Mucosa of rectum (tissue), 2 donors: ENCODE data around the gene RAMACL.

Experiments
- H3K27ac ChIP-seq, 2 donors: one replicate each; pipeline ENCODE4 v1.7.0; 2013; ENCODE audit warnings: inconsistent platforms in 2 of 2, low read depth in 2 of 2, low read length in 2 of 2
- H3K27me3 ChIP-seq, 2 donors: one replicate each; pipeline ENCODE4 v1.7.0; 2013; ENCODE audit warnings: low read length in 2 of 2; ENCODE audit not compliant: control insufficient read depth in 2 of 2, insufficient read depth in 2 of 2
- H3K36me3 ChIP-seq, 2 donors: one replicate each; pipeline ENCODE4 v1.7.0; 2013; ENCODE audit warnings: low read length in 2 of 2; ENCODE audit not compliant: control insufficient read depth in 2 of 2, insufficient read depth in 2 of 2
- H3K4me1 ChIP-seq, 2 donors: one replicate each; pipeline ENCODE4 v1.7.0; 2013; ENCODE audit warnings: low read length in 2 of 2, mild to moderate bottlenecking in 1 of 2; ENCODE audit not compliant: control insufficient read depth in 2 of 2, insufficient read depth in 2 of 2
- H3K4me3 ChIP-seq, 2 donors: one replicate each; pipeline ENCODE4 v1.7.0; 2013; ENCODE audit warnings: low read length in 2 of 2
- H3K9ac ChIP-seq, 2 donors: one replicate each; pipeline ENCODE4 v1.7.0; 2013; ENCODE audit warnings: low read length in 2 of 2, low read depth in 1 of 2, mild to moderate bottlenecking in 1 of 2
- H3K9me3 ChIP-seq, 2 donors: one replicate each; pipeline ENCODE4 v1.7.0; 2013; ENCODE audit warnings: low read length in 2 of 2; ENCODE audit not compliant: control insufficient read depth in 2 of 2
- donor health status: healthy.
- donor health status: Normal muscosa, but diverticular disease.

The RAMACL gene

DNA sequence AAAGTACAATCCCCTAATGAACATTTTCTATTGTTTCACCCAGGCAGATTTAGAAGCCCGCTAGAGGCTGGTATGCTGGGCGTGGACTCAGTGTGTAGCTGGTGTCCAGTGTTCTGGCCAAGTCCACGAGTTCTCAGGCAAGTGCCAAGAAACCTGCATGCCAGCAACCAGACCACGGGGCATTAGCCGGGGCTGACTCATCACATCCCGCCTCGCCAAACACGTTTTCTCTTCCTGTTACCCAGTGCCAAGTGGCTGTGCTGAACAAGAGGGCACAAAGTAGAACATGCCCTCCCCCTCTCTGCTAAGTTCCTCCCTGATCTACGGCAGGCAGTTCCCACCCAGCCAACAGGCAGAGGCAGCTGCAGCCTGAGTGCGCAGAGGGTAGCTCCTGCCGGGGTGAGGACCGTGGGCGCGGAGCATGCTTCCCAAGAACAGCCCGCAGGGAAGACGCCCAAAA is 29.6 kb downstream of the RAMACL start:
- H3K4me1 ChIP-seq = peaks cover 0 to 4% of the 10 kb centered on the region in 2 donors
- H3K27ac ChIP-seq = peak overlapping the region; percentile 30 to 35
- H3K9me3 ChIP-seq = peaks cover 0 to 4% of the 10 kb centered on the region in 2 donors
- H3K4me3 ChIP-seq = no peak overlapping the region
- H3K36me3 ChIP-seq = no peaks in the 10 kb centered on the region
- H3K27me3 ChIP-seq = no peaks in the 10 kb centered on the region
- H3K9ac ChIP-seq = no peak overlapping the region

DNA sequence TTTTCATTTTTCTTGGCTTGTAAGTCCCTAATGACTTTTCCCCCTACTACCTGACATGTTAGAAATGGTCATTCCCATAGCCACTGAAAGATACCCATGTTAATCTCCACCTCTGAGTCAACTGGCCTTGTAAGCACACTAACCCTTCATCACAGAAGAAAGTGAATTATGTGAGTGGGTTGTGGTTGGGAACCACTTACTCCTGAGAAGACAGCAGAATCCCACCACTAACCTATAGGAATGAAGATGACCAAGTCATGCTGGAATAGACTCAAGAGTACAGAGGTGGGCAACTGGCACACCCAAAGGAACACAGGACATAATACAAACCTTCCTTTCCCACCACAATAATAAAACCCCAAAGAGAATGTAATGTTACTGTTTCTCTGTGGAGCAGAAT is 30.1 kb downstream of the RAMACL start:
- Histone ChIP-seq H3K27me3 (no peaks in the 10 kb centered on the region), H3K4me1 (peaks cover 0 to 4% of the 10 kb centered on the region in 2 donors), H3K9me3 (peaks cover 0 to 4% of the 10 kb centered on the region in 2 donors), H3K27ac (no peak overlapping the region), H3K36me3 (no peaks in the 10 kb centered on the region), H3K9ac (no peak overlapping the region), H3K4me3 (no peak overlapping the region)

DNA sequence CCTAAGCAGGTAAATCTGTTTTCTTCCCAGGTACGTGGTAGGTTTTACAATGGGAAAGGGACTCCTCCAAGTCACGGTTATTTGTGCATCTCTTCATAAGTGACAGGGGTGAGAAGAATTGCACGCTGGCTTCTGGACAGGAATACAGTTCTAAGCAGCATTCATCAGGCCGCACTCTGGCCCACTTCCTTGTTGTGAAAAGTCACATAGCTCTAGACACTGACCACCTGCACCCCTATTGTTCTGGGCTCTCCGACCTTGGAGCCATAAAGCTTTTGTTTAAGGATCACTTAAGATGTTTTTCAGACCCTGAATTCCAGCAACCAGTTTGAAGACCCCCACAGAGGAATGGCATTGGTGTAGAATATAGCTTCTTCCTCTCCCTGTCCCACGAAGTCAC is 31.4 kb downstream of the RAMACL start:
- peaks cover 0 to 4% of the 10 kb centered on the region in 2 donors for H3K4me1 ChIP-seq

DNA sequence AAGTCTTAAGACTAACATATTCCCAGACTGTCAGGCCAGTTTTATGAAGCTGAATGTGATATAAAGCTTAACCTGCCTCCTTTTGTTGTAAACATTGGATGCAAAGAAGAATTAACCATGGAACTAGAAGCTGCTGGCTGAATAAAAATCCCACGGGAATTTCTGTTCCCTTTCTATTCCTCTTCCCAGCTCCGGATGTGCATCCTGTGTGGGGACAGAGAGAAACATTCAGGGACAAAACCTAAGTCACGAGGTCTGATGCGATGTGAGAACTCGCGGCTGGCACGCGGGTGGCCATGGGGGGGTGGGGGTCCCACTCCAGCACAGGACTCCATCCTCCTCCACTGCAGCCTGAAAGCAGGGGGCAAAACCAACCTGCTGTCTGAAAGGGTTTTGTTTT is 32.2 kb downstream of the RAMACL start:
- H3K4me1 ChIP-seq = peaks cover 0 to 4% of the 10 kb centered on the region in 2 donors
- no peak overlapping the region for H3K4me3 ChIP-seq
- H3K36me3 ChIP-seq = no peaks in the 10 kb centered on the region
- no peak overlapping the region for H3K27ac ChIP-seq
- no peak overlapping the region for H3K9ac ChIP-seq
- no peaks in the 10 kb centered on the region for H3K27me3 ChIP-seq
- no peaks in the 10 kb centered on the region for H3K9me3 ChIP-seq

More for the DNA sequence above, 31.4 kb downstream of the RAMACL start:
- Histone ChIP-seq H3K27ac (no peak overlapping the region), H3K27me3 (no peaks in the 10 kb centered on the region), H3K36me3 (no peaks in the 10 kb centered on the region), H3K9me3 (peaks cover 0 to 4% of the 10 kb centered on the region in 2 donors), H3K9ac (no peak overlapping the region), H3K4me3 (no peak overlapping the region)

DNA sequence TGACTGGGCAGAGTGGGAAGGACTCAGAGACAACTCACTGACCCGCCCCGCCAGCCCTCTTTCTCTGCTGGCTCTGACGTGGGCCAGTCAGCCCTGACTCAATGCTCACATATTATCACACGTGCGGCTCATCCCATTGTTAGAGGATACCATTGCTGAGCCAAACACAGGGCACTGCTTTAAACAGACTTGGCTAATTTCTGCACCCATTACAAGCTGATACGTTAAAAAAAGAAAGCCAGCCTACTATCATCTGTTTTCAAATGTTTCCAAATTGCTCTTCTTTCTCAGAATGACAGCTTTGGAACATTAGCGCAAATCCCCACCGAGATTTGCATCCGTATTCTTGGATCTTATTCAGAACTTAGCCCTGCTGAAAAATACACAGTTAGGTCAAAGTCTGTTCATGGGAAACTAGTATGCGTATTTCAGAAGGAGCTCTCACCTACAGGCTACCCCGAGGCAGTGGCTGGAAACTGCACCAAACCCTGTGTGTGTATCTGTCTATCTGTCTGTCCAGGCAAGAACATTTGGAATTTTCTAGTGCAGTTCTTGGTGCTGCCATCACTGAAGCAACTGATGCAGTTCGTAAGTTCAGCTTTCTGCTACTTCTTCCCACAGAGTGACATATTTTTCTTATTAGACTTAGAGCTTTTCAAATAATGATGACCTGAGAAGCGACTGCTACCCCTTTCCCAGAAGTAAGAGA is 32.8 kb downstream of the RAMACL start:
- H3K9me3 ChIP-seq = no peaks in the 10 kb centered on the region
- no peak overlapping the region for H3K9ac ChIP-seq
- H3K27ac ChIP-seq = no peak overlapping the region
- no peaks in the 10 kb centered on the region for H3K36me3 ChIP-seq
- H3K27me3 ChIP-seq = no peaks in the 10 kb centered on the region
- peaks cover 0 to 4% of the 10 kb centered on the region in 2 donors for H3K4me1 ChIP-seq
- no peak overlapping the region for H3K4me3 ChIP-seq

DNA sequence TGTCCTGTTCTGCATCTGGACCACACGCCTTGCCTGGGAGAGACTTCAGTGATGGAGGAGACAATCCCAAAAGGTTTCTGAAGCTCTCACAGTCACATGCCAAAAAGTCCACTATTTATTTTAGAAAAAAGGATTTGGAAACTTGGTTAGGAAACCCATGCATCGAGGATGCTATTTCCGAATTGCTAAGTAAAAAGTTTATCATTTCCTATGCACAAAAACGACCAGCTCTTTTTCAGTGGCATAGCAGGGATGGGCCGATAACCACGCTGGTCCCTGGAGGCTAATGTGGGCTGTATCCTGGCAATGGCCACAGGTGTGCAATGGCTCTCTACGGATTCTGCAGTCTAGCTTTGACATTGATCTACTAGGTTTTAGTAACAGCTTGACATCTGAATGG is 33.9 kb downstream of the RAMACL start:
- Histone ChIP-seq H3K4me1 (peaks cover 0 to 4% of the 10 kb centered on the region in 2 donors), H3K27me3 (no peaks in the 10 kb centered on the region), H3K9me3 (no peaks in the 10 kb centered on the region), H3K4me3 (no peak overlapping the region), H3K36me3 (no peaks in the 10 kb centered on the region), H3K9ac (no peak overlapping the region), H3K27ac (no peak overlapping the region)

DNA sequence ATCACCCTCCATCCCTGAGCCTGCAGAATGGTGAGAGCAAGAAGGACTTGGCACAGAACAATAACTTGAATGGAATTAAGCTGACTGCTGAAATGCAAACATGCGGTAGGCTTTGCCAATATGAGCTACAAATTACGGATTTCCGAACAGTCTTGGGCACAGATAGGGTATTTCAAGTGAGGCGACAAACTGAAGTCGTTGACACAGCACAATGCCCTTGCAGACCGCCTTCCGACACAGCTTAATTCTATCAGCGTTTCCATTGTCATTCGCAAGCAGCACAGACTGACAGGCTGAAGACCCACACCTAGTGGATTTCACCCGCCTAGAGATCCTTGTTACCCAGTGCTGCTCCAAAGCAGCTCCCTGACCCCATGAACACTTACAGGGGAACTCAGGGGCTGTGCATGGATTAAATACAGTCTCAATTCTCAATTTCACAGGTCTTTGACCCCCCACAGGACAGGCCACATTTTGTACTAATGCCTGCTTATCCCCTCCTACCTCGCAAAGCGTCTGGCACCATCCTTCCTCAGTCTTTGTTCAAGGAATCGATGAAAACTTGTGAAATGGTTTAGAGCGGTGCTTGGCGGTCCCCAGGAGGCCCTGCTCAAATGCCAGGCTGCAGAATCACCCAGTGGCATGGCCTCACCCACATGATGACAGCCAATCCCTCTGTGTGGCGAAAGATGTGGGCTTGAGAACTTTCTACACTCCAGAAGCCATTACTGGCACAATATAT is 34.6 kb downstream of the RAMACL start:
- Histone ChIP-seq H3K4me3 (no peak overlapping the region), H3K4me1 (no peaks in the 10 kb centered on the region), H3K9ac (no peak overlapping the region), H3K27me3 (no peaks in the 10 kb centered on the region), H3K36me3 (no peaks in the 10 kb centered on the region), H3K27ac (no peak overlapping the region), H3K9me3 (no peaks in the 10 kb centered on the region)

DNA sequence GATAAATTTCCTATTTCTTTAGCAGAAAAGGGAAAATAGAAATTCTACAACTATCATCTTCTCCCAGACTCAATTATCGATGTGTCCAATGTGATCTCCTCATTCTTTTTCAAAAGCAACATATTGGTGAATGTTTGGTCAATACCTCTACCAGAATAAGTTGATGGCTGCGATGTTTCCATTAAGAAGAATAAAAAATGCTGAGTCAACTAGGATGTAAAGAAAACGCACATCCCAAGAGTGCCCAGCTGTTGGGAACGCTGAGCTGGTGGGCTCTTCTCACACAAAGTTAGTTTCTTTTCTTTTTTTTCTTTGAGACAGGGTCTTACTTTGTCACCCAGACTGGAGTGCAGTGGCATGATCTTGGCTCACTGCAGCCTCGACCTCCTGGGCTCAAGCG is 39.8 kb downstream of the RAMACL start:
- Histone ChIP-seq H3K27ac (no peak overlapping the region), H3K4me3 (no peak overlapping the region), H3K9ac (no peak overlapping the region), H3K36me3 (no peaks in the 10 kb centered on the region), H3K9me3 (no peaks in the 10 kb centered on the region), H3K4me1 (peaks cover 0 to 3% of the 10 kb centered on the region in 2 donors), H3K27me3 (no peaks in the 10 kb centered on the region)

DNA sequence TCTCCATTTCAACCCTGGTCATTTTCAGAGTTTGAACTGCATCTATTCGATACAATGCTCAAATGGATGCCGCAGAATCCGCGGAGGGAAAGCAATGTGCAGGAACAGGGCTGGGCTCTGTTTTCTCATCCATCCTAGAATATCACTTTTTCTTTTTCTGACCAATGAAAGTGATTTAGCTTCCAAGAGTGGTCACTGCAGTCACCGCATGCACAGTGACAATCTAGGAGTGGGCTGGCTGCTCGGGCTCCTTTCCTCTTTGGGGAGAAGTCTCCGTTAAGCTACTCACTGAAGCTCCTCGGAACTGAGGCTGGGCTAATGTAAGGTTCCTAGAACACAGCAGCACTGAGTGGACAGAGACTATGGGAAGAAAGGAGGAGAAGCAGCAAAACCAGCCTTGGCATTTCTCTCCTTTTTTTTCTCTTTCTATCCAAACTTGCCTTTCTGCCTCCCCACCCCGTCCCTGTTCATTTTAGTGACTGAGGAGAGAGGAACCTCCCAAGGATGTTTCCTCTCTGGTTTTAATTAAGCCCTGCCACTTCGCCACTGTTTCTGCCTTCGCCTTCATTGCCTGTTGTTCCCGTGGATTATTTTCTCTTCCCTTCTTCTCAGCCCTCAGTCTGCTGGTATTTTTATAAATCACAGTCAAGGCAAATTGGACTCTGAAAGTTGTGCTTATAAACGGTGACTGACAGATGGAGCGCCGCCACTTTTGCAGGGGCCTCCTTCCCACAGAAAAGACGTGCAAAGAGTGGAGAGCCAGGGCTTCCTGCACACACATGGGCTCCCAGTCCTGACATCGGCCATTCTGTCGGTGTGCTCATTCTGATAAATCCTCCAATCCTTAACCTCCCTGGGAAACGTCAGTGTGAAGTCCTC is 41.1 kb downstream of the RAMACL start:
- H3K9ac ChIP-seq = no peak overlapping the region
- peaks cover 0 to 3% of the 10 kb centered on the region in 2 donors for H3K4me1 ChIP-seq
- no peaks in the 10 kb centered on the region for H3K36me3 ChIP-seq
- no peaks in the 10 kb centered on the region for H3K9me3 ChIP-seq
- no peaks in the 10 kb centered on the region for H3K27me3 ChIP-seq
- H3K4me3 ChIP-seq = no peak overlapping the region
- H3K27ac ChIP-seq = no peak overlapping the region

DNA sequence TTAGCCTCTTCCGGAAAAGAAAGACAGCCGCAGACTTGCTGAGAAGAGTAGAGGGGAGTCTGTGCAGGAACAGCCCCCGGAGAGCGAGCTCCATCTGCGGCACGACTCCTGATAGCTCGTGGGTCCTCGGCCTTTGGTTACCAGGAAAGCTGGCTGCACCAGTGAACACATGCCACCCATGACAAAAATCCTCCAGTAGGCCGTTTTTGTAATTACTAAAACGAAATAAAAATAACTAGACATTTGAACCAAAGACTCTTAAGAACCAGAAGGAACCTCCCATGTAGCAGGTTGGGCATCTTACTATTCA is 42.2 kb downstream of the RAMACL start:
- H3K9ac ChIP-seq = no peak overlapping the region
- no peaks in the 10 kb centered on the region for H3K27me3 ChIP-seq
- H3K4me1 ChIP-seq = peaks cover 0 to 3% of the 10 kb centered on the region in 2 donors
- no peaks in the 10 kb centered on the region for H3K36me3 ChIP-seq
- H3K27ac ChIP-seq = no peak overlapping the region
- H3K9me3 ChIP-seq = no peaks in the 10 kb centered on the region
- no peak overlapping the region for H3K4me3 ChIP-seq
